Measurements from ENCODE around the gene KIAA1755.
"Not testable (repeated sequence)": the region's sequence is repeated elsewhere in the genome, so short reads cannot be mapped to it uniquely, and the experiment has no call there.

Gene KIAA1755

GRCh38 chr20:38258545-38259215, 1.9 kb downstream of the KIAA1755 start:
- no peak for DNase-seq

- DNase-seq, result no peak
Observed at GRCh38 chr20:38256966-38257365, 3.6 kb downstream of the KIAA1755 start.

GRCh38 chr20:38256021-38256420, 4.5 kb downstream of the KIAA1755 start:
- no peak for DNase-seq

DNA sequence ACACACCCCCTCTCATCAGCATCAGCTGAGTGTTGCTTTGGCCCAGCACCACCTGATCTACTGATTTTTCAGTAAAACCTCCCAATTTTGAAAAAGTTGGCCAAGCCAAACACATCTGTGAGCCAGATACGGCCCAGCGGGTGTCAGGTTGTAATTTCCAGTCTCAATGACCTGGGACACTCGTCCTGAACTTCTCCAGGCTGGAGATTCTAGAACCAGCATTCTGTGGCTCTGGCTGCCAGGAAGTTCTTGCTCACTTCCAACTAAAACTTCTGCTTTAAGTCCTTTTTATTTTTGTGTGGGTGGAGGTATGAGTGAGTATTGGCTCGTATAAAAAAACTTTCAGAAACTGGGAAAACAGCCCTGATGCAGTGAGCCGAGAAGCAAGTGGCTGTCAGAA, 5.1 kb downstream of the KIAA1755 start:
- DNase-seq, result no peak

DNA sequence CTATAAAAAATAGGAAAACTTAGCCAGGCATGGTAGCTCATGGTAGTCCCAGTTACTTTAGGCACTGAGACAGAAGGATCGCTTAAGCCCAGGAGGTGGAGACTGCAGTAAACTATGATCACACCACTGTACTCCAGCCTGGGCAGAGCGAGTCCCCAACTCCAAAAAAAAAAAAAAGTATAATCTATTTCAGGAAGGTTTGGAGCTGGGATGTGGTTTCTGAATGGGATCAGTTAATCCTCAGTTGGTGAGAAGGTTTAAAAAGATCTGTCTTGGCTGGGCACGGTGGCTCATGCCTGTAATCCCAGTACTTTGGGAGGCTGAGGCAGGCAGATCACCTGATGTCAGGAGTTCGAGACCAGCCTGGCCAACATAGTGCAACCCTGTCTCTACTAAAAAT, 5.9 kb downstream of the KIAA1755 start:
- not testable (repeated sequence) for DNase-seq

DNA sequence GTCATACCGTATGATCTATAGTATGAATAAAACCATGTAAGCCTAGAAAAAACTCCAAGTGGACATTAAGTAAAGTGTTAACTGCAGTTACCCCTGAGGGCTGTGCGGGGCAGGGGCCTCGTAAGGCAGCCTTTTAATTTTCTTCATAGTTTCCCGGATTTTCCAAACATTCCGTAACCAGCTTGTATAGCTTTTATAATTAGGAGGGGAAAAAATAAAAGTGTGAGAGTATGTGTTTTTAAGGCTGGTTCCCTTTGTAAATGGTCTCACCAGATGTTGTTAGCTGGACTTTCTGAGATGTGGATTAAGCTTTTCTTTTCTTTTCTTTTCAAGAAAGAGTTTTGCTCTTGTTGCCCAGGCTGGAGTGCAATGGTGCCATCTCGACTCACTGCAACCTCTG, 7.0 kb downstream of the KIAA1755 start:
- no peak for DNase-seq

GRCh38 chr20:38252292-38253288, 7.9 kb downstream of the KIAA1755 start:
- no peak for DNase-seq

DNA sequence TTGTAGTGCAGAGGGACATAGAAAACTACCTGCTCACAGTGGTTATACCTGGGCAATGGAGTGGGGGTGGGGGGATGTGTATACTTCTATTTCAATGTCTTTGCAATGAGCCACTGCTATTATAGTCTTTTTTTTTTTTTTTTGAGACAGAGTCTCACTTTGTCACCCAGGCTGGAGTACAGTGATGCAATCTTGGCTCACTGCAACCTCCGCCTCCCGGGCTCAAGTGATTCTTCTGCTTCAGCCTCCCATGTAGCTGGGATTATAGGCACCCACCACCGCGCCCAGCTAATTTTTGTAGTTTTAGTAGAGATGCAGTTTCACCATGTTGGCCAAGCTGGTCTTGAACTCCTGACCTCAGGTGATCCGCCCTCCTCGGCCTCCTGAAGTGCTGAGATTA, 9.1 kb downstream of the KIAA1755 start:
- DNase-seq, result not testable (repeated sequence)

DNA sequence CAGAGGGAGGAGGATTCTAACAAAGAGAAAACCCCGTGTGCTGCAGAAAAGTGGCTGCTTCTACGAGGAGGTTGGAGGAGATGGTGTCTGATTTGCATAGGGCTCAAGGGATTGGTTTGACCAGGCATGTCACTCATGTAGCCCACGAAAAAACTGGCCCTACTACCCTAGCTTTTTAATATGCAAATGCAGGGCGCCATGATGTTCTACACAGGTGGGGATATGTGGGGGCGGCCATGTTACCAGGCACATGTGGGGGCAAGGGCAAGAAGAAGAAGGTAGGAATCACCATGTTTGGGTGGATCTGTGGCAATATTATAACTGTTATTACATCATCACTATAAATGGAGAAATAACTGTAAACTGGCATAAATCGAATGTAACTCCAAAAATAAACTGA, 9.9 kb downstream of the KIAA1755 start:
- DNase-seq, result no peak

GRCh38 chr20:38249536-38250310, 10.8 kb downstream of the KIAA1755 start:
- DNase-seq, result no peak

DNA sequence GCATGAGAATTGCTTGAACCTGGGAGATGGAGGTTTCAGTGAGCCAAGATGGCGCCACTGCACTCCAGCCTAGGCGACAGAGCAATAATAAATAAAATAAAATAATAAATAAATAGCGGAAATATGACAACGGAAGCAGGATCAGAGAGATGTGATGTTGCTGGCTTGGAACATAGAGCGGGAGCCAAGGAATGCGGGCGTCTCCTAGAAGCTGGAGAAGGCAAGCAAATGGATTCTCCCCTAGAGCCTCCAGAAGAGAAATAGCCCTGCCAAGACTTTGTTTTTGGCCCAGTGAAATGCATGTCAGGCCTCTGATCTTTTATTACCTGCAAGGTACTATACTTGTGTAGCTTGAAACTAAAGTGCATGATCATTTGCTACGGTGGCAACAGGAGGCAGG, 12.4 kb downstream of the KIAA1755 start:
- no peak for DNase-seq

DNA sequence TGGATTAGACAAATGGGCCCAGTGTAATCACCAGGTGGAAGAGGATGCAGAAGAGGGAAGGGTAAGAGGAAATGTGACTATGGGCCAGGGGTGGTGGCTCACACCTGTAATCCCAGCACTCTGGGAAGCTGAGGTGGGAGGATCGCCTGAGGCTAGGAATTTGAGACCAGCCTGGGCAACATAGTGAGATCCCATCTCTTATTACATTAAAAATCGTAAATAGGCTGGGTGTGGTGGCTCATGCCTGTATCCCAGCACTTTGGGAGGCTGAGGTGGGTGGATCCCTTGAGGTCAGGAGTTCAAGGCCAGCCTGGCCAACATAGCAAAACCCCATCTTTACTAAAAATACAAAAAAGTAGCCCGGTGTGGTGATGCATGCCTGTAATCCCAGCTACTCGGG, 12.8 kb downstream of the KIAA1755 start:
- not testable (repeated sequence) for DNase-seq

- DNase-seq, result no peak
Observed at GRCh38 chr20:38247166-38247509, 13.4 kb downstream of the KIAA1755 start.

DNA sequence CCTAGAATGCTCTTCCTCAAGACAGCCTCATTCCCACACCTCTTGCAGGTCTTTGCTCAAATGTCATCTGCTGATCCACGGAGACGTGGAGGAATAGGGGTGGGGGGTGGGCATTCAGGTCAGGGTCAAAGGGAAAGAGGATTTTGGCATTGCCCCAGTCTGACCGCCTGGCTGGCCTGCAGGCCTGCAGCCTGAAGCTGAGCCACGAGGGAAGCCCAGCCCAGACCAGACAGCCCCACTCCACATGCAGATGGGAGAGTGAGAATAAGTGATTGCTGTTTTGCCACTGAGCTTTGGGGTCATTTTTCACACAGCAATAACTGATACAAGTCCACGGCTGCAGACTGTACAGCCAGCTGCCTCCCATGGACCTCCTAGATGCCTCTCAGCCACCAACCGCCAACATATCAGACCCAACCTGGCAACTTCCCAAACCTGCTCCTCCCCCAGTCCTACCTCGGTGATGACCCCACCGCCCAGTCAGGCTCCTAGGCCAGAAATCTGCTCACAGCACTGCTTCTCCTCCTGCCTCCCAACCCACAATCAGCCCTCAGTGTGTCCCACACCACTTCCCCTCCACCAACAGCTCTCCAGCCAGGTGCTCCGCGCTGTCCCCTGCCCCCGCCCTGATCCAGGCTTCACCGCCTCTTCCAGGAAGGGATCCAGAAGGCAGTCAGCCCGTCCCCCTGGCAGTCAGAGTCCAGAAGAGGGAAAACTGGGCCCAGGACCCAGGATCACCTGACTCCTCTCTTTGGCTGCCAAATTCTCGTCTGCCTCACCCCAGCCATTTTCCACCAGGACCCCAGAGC, 14.0 kb downstream of the KIAA1755 start:
- no peak for DNase-seq

DNA sequence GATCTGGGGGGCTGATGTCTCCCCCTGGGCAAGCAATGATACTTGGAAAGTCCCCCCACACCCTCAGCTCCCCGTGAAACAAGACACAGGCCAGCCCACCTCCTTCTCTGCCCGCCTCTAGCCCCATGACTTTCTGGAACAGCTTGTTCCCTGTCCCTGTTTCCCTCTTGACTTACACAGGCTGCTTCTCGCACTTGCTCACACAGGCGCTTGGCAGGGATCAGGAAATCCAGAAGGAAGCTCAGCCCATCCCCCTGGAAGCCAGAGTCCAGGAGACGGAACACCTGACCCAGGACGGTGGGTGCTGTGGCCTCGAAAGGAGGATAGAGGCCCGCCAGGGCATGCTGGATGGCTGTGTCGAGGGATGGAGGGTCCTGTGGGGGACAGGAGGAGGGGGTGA, 14.8 kb downstream of the KIAA1755 start:
- DNase-seq, result no peak

- DNase-seq, result no peak
Observed at GRCh38 chr20:38243709-38244020, 16.9 kb downstream of the KIAA1755 start.

GRCh38 chr20:38242848-38243708, 17.5 kb downstream of the KIAA1755 start:
- no peak for DNase-seq

DNA sequence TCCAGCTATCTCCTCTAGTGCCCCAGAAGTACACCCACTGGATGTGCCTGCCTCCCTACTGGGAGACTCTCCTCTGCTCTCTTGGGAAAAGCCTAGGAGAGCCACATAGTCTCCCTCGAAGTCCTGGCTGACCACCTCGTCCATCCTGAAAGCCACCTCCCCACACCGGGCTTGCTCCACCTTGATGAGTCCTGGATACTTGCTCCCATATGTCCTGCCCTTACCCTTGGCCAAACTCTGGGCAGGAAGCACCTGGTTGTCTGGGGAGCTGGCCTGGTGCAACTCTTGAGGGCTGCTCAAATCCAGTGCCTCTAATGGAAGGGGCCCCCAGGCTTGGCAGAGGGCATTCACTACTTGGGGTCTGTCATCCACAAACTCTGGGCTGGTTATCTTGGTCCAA, 19.3 kb downstream of the KIAA1755 start:
- no peak for DNase-seq

GRCh38 chr20:38239441-38239840, 21.1 kb downstream of the KIAA1755 start:
- DNase-seq, result no peak

DNA sequence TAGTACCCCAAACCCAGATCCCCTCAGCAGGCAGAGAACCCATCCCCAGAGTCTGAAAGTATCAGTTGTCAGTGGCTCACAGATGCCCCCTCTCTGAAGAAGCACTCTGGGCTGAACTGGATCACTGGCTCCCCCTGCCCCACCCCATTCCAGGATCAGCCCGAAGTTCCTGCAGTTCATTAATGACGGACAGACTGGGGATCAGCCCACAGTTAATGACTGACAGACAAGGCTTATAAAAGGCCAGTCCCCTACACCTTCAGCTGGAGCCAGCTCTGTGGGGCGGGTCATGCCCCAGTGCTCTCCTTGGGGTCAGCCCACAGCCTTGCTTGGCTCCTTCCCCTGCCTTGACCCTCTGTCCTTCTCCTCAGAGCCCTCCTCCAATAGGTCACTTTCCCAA, 21.7 kb downstream of the KIAA1755 start:
- DNase-seq, result no peak

- DNase-seq, result no peak
Observed at GRCh38 chr20:38237381-38237780, 23.2 kb downstream of the KIAA1755 start.

Data from NCI-H345 (cell line).